GM21423 (cell line): ENCODE results near the gene CCDC88B.

Experiments used
- ATAC-seq: cut with Tn5 transposase; IDR thresholded peaks from one replicate; pipeline ENCODE4 v1.9.1; 2021; ENCODE audit warnings: mild to moderate bottlenecking, moderate library complexity; ENCODE audit not compliant: unreplicated experiment

The CCDC88B gene

GRCh38 chr11:64357904-64358535, 18.0 kb downstream of the CCDC88B start:
- ATAC-seq: no peak

GRCh38 chr11:64358536-64358906, 18.5 kb downstream of the CCDC88B start:
- ATAC-seq: no peak

- ATAC-seq: no peak
Measured at GRCh38 chr11:64358907-64359711, 19.1 kb downstream of the CCDC88B start, which contains the start of gene RPS6KA4. TSS of gene RPS6KA4 (plus strand) at chr11:64359162. CDS start at chr11:64359236, 74 bp downstream.

- no peak for ATAC-seq
Measured at GRCh38 chr11:64359712-64360445, 19.9 kb downstream of the CCDC88B start.

GRCh38 chr11:64360448-64360921, 20.5 kb downstream of the CCDC88B start:
- ATAC-seq: no peak

- no peak for ATAC-seq
Measured at GRCh38 chr11:64361659-64362058, 21.7 kb downstream of the CCDC88B start.

GRCh38 chr11:64362339-64362738, 22.3 kb downstream of the CCDC88B start:
- no peak for ATAC-seq

GRCh38 chr11:64364435-64364834, 24.4 kb downstream of the CCDC88B start:
- no peak for ATAC-seq

- no peak for ATAC-seq
Measured at GRCh38 chr11:64364911-64365310, 24.9 kb downstream of the CCDC88B start.

- no peak for ATAC-seq
Measured at GRCh38 chr11:64366751-64367150, 26.7 kb downstream of the CCDC88B start.

- ATAC-seq: no peak
Measured at GRCh38 chr11:64367931-64368672, 28.1 kb downstream of the CCDC88B start.

GRCh38 chr11:64368673-64369074, 28.7 kb downstream of the CCDC88B start:
- ATAC-seq: no peak

- ATAC-seq: no peak
Measured at GRCh38 chr11:64369440-64370421, 29.7 kb downstream of the CCDC88B start.

- ATAC-seq: no peak
Measured at GRCh38 chr11:64371201-64371600, 31.2 kb downstream of the CCDC88B start.

GRCh38 chr11:64372021-64372420, 32.0 kb downstream of the CCDC88B start:
- ATAC-seq: no peak

- ATAC-seq: no peak
Measured at GRCh38 chr11:64372802-64373597, 33.0 kb downstream of the CCDC88B start.

- no peak for ATAC-seq
Measured at GRCh38 chr11:64373598-64373974, 33.6 kb downstream of the CCDC88B start.

GRCh38 chr11:64376071-64376470, 36.1 kb downstream of the CCDC88B start:
- ATAC-seq: no peak

- no peak for ATAC-seq
Measured at GRCh38 chr11:64378335-64378880, 38.4 kb downstream of the CCDC88B start.
